IPS-20b (cell line): ENCODE measurements around the gene CR1L.
A peak's percentile ranks its signal among the peaks of the same experiment; 100 is the strongest.
"Not testable (repeated sequence)": the region's sequence is repeated elsewhere in the genome, so short reads cannot be mapped to it uniquely, and the experiment has no call there.

Experiments
- H3K27ac ChIP-seq: one replicate; pipeline ENCODE4 v1.5.1; 2013; ENCODE audit warnings: low read length
- H3K27me3 ChIP-seq: 2 replicates; pipeline ENCODE4 v1.6.1; 2013; ENCODE audit warnings: mild to moderate bottlenecking, low read length, inconsistent platforms; ENCODE audit not compliant: insufficient read depth
- H3K36me3 ChIP-seq: 2 replicates; pipeline ENCODE4 v1.6.1; 2013; ENCODE audit warnings: low read depth, mild to moderate bottlenecking, inconsistent platforms, low read length, moderate library complexity; ENCODE audit not compliant: insufficient read depth
- H3K4me1 ChIP-seq: 2 replicates; pipeline ENCODE4 v1.6.1; 2013; ENCODE audit warnings: mild to moderate bottlenecking, control low read depth, inconsistent platforms, low read length, moderate library complexity; ENCODE audit not compliant: insufficient read depth
- H3K4me3 ChIP-seq: 2 replicates; pipeline ENCODE4 v1.5.1; 2013; ENCODE audit warnings: mild to moderate bottlenecking, low read length, inconsistent platforms
- H3K9ac ChIP-seq: 2 replicates; pipeline ENCODE4 v1.6.1; 2013; ENCODE audit warnings: low read depth, mild to moderate bottlenecking, inconsistent platforms, low read length, moderate library complexity
- H3K9me3 ChIP-seq: 2 replicates; pipeline ENCODE4 v1.6.1; 2013; ENCODE audit warnings: mild to moderate bottlenecking, low read depth, low read length, inconsistent platforms; ENCODE audit not compliant: insufficient read depth

The CR1L gene

DNA sequence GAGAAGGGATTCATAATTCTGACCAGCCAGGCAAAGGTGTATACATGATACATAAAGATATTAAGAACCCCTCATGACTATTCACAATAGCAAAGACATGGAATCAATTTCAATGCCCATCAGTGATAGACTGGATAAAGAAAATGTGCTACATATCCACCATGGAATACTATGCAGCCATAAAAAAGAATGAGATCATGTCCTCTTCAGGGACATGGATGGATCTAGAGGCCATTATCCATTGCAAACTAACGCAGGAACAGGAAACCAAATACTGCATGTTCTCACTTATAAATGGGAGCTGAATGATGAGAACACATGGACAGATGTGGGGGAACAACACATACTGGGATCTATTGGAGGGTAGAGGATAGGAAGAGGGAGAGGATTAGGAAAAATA, 21.4 kb downstream of the CR1L start:
- no peak overlapping the region for H3K4me3 ChIP-seq
- H3K27me3 ChIP-seq, result peaks cover 29% of the 10 kb centered on the region; the same call in 1 of the 2 replicates
- H3K9ac ChIP-seq, result no peak overlapping the region
- no peaks in the 10 kb centered on the region for H3K36me3 ChIP-seq
- H3K9me3 ChIP-seq, result peaks cover 14% of the 10 kb centered on the region
- no peaks in the 10 kb centered on the region for H3K4me1 ChIP-seq
- no peak overlapping the region for H3K27ac ChIP-seq

DNA sequence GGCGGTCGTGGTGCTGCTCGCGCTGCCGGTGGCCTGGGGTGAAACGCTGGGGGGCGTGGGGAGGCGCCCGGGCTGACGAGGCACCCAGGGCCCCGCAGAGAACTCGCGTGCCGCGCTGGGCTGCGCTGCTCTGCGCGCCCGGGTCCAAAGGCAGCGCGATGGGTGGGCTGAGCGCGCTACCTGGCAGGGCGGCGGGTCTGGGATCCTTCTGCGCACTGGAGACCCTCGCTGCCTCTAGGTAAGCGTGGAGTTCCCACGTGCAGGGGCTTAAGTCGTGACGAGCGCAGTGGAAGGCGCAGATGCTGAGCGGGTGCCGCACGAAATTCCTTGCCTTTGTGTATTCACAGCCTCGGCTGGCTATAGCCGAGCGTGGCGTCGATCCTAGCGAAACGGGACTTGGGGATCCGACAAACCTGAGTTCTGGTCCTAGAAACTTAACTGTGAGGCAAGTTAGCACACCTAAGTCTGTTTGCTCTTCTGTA, 24.6 kb downstream of the CR1L start:
- no peak overlapping the region; the same call in 1 of the 2 replicates for H3K9ac ChIP-seq
- peaks cover 29% of the 10 kb centered on the region; the same call in 1 of the 2 replicates for H3K27me3 ChIP-seq
- no peaks in the 10 kb centered on the region for H3K36me3 ChIP-seq
- H3K4me1 ChIP-seq, result no peaks in the 10 kb centered on the region
- no peak overlapping the region for H3K27ac ChIP-seq
- H3K4me3 ChIP-seq, result peak overlapping the region; percentile 47; the same call in 1 of the 2 replicates
- H3K9me3 ChIP-seq, result peaks cover 3% of the 10 kb centered on the region

DNA sequence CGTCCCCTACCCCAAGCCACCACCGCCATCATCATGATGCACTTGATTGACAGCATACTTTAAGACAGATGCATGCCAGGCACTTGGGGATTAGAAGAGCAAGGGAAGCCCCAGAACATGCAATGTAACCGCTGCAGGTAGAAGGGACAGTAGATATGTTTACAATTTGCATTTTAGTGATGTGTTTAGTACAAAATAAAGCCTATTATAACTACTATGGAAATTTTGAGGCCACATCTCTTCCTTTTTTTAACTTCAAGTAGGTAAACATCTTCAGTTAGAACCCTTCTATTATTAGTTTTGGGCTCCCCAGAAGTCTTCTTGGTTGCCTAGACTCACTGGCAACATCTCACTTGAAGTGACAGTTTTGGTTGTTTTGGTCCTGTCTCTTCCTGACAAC, 25.3 kb downstream of the CR1L start:
- Histone ChIP-seq H3K36me3 (no peaks in the 10 kb centered on the region), H3K4me3 (no peak overlapping the region; the same call in 1 of the 2 replicates), H3K4me1 (no peaks in the 10 kb centered on the region), H3K27me3 (peaks cover 29% of the 10 kb centered on the region; the same call in 1 of the 2 replicates), H3K27ac (no peak overlapping the region), H3K9me3 (no peaks in the 10 kb centered on the region; the same call in 1 of the 2 replicates), H3K9ac (no peak overlapping the region)

DNA sequence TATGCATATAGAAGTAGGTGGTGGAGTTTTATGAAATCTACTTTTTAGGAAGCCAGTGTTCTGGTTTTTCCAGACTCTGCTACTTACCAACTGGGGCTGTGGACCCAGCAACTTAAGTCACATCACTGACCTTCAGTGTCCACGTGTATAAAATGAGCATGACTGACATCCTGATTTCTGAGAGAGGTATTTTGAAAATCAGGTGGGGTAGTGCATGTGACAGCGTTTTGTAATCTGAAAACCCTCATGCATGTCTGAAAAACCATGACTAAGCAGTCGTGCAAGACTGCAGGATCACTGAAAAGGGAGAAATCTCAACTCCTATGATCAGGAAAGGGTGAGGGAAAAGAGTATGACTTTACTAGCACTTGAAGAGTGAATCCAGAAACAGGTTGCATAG, 26.1 kb downstream of the CR1L start:
- H3K27ac ChIP-seq, result no peak overlapping the region
- peaks cover 29% of the 10 kb centered on the region; the same call in 1 of the 2 replicates for H3K27me3 ChIP-seq
- H3K4me1 ChIP-seq, result no peaks in the 10 kb centered on the region
- peaks cover 2% of the 10 kb centered on the region; the same call in 1 of the 2 replicates for H3K9me3 ChIP-seq
- H3K9ac ChIP-seq, result no peak overlapping the region
- H3K36me3 ChIP-seq, result no peaks in the 10 kb centered on the region
- no peak overlapping the region for H3K4me3 ChIP-seq

DNA sequence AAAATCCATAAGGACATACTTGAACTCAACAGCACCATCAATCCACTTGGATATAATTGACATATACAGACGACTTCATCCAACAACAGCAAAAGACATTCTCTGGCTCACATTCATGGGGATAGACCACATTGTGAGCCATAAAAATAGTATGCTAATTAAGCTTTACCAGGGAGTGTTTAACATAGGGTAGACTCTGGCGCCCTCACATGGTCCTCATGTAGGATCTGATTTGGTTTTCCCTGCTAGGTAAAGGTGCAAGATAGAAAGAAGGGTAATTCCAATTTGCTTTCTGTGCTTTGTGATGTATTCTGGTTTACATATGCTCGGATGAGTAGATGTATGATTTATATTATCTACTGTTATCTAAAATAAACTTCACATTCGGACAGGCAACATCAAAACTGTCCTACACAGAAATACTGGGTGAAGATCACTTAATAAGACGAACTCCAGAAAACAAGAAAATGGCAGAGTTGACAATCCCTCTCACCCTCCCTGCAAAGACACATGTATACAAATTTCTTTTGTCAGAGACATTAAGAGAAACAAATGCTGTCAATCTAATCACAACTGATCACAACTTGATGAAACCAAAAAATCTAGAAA, 27.7 kb downstream of the CR1L start:
- Histone ChIP-seq H3K9ac (no peak overlapping the region), H3K27me3 (peaks cover 29% of the 10 kb centered on the region; the same call in 1 of the 2 replicates), H3K27ac (no peak overlapping the region), H3K4me3 (no peak overlapping the region), H3K9me3 (peaks cover 7% of the 10 kb centered on the region; the same call in 1 of the 2 replicates), H3K36me3 (no peaks in the 10 kb centered on the region), H3K4me1 (no peaks in the 10 kb centered on the region)

DNA sequence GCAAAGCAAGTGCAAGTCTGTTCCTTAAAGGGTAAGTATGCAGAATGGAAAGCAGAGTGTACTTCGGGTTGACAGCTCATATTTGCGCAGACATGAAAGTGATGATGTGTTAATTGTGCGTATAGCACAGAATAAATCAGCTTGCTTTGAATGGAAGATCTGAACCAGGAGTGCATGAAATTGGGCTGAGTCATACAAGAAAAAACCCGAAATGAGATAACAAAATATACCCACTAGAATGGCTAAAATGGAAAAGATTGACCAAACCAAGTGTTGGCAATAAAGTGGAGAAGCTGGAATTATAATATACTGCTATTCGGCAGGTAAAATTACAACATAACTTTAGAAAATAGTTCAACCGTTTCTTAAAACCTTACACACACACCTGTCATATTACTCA, 28.5 kb downstream of the CR1L start:
- no peak overlapping the region for H3K9ac ChIP-seq
- H3K27ac ChIP-seq, result no peak overlapping the region
- H3K4me1 ChIP-seq, result no peaks in the 10 kb centered on the region
- H3K36me3 ChIP-seq, result no peaks in the 10 kb centered on the region
- no peak overlapping the region for H3K4me3 ChIP-seq
- peaks cover 7% of the 10 kb centered on the region; the same call in 1 of the 2 replicates for H3K9me3 ChIP-seq
- peaks cover 27% of the 10 kb centered on the region; the same call in 1 of the 2 replicates for H3K27me3 ChIP-seq

DNA sequence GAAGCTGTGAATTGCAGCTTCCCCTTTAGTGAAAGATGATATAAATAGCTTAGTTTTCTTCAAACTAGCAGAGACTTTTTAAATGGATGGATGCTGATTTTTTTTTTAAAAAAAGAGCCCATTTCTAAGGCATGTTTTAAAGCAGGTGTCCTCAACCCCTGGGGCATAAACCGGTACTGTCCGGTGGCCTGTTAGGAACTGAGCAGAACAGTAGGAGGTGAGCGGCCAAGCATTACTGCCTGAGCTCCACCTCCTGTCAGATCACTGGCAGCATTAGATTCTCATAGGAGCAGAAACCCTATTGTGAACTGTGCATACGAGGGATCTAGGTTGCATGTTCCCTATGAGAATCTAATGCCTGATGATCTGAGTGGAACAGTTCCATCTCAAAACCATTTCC, 31.2 kb downstream of the CR1L start:
- Histone ChIP-seq H3K9me3 (peaks cover 7% of the 10 kb centered on the region; the same call in 1 of the 2 replicates), H3K27me3 (no peaks in the 10 kb centered on the region; the same call in 1 of the 2 replicates), H3K4me3 (no peak overlapping the region), H3K4me1 (no peaks in the 10 kb centered on the region), H3K27ac (no peak overlapping the region), H3K9ac (no peak overlapping the region), H3K36me3 (no peaks in the 10 kb centered on the region)

DNA sequence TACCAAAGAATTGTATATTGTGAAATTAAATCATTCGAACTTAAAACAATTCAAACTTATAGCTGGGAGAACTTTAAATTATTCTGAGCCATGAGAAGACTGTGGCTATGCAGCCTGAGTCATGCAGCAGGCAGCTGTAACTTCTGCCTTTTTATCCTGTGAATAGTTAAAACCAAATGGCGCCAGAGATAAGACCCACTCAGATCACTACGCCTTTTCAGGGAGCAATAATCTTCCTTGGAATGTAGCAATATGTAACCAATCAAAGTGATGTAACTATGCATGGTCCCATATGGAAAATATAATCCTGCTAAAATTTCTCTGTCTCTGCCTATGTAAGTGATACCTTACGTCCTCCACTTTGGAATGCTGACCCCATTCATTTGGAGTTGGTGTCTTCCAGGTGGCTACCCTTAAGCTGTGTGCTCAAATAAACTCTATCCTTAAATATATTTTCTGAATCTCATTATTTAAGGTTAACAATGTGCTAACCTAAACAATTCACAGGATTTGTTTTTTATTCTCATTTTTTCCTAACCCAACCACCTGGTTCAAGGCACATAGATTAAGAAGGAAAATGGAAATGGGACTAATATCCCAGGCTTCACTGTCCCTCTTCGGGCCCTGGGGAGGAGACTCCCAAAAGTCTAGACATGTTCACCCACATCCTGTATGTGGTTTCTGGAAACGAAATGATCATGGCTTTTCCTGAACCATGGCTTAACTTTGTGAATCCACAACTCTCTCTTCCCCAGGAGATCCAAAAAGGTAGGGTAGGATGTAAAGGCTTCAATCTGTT, 35.9 kb downstream of the CR1L start:
- not testable (repeated sequence) for H3K4me3 ChIP-seq, H3K9me3 ChIP-seq, H3K4me1 ChIP-seq, H3K27ac ChIP-seq, H3K36me3 ChIP-seq, H3K9ac ChIP-seq, H3K27me3 ChIP-seq

DNA sequence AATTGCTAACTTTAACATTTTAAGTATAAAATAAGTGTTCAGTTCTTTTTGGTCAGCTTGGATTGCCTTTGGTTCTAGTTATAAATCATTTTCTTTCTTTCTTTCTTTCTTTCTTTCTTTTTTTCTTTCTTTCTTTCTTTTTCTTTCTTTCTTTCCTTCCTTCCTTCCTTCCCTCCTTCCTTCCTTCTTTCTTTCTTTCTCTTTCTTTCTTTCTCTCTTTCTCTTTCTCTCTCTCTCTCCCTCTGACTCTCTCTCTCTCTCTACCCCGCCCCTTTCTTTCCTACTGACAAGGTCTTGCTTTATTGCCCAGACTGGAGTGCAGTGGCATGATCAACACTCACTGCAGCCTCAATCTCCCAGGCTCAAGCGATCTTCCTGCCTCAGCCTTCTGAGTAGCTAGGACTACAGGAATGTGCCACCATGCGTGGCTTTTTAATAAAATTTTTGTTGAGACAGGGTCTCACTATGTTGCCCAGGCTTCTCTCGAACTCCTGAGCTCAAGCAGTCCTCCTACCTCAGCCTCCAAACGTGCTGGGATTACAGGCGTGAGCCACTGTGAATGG, 38.0 kb downstream of the CR1L start:
- H3K36me3 ChIP-seq, H3K9me3 ChIP-seq, H3K27ac ChIP-seq, H3K4me1 ChIP-seq, H3K4me3 ChIP-seq, H3K27me3 ChIP-seq, H3K9ac ChIP-seq: not testable (repeated sequence)

DNA sequence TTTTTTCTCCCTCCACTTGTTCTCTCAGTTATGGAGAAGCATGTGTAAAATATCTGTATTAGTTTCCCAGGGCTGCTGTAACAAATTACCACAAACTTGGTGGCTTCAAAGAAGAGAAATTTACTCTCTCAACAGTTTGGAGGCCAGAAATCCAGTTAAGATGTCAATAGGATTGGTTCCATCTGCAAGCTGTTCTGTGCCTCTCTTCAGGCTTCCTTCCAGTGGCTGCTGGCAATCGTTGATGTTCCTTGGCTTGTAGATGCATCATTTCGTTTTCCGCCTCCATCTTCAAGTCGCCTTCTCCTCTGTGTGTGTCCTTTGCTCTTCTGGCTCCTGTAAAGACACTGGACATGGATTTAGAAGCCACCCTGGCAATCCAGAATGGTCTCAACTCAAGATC, 45.6 kb downstream of the CR1L start:
- not testable (repeated sequence) for H3K9ac ChIP-seq, H3K4me3 ChIP-seq, H3K27me3 ChIP-seq, H3K27ac ChIP-seq, H3K4me1 ChIP-seq, H3K9me3 ChIP-seq, H3K36me3 ChIP-seq

DNA sequence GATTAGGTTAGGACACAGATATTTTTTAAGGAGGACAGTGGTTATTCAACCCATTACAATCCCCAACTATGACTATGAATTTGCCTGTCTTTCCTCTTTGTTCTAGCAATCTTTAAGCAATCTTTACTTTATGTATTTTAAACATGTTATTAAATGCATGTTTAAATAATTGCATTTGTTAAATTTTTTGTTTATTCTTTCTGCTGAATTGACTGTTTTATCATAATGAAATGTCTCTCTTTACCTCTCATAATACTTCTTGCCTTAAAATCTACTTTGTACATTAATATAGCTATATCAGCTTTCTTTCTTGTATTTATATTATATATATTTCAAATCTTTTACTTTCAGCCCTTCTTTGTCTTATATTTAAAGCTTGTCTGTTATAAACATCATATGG, 46.1 kb downstream of the CR1L start:
- Histone ChIP-seq H3K9ac (no peak overlapping the region), H3K36me3 (no peaks in the 10 kb centered on the region), H3K27ac (no peak overlapping the region), H3K27me3 (no peaks in the 10 kb centered on the region), H3K4me3 (no peak overlapping the region), H3K4me1 (no peaks in the 10 kb centered on the region), H3K9me3 (no peaks in the 10 kb centered on the region)
